Activated CD4-positive, alpha-beta T cell treated with anti-CD3 and anti-CD28 coated beads for 36 hours (primary cell): ENCODE measurements around the gene MRFAP1L1. TPM values are rescaled to one million over a fixed set of nuclear protein-coding genes. Genes with fewer than 3 reads are reported as not detected.

Experiments used
- ATAC-seq: fragments of 200-7000 bp; cut with Tn5 transposase; one replicate; pipeline ENCODE4 v1.10.0; 2021; ENCODE audit warnings: mild to moderate bottlenecking, moderate library complexity
- CTCF ChIA-PET: fragments of 350-600 bp; sonication (Branson Sonifier 250); formaldehyde crosslinking; loops from one replicate; lab custom pipeline; 2021; ENCODE audit warnings: antibody characterized with exemption; lab: Charles Lee
- POLR2A ChIA-PET: fragments of 350-600 bp; sonication (Branson Sonifier 250); formaldehyde crosslinking; loops from one replicate; lab custom pipeline; 2021; ENCODE audit warnings: antibody characterized with exemption, inconsistent platforms; lab: Charles Lee
- DNase-seq: peaks from one replicate; pipeline ENCODE4 v3.0.0-alpha.2; 2020
- H3K27ac Mint-ChIP-seq: one replicate; pipeline ENCODE4 v1.8.0; 2021; ENCODE audit warnings: mixed read lengths
- H3K27me3 Mint-ChIP-seq: one replicate; pipeline ENCODE4 v1.8.0; 2021; ENCODE audit warnings: mixed read lengths
- H3K36me3 Mint-ChIP-seq: one replicate; pipeline ENCODE4 v1.8.0; 2021; ENCODE audit warnings: low read depth, mixed read lengths
- H3K4me1 Mint-ChIP-seq: one replicate; pipeline ENCODE4 v1.8.0; 2021; ENCODE audit warnings: mixed read lengths
- H3K4me3 Mint-ChIP-seq: one replicate; pipeline ENCODE4 v1.8.0; 2021; ENCODE audit warnings: mild to moderate bottlenecking, moderate library complexity, mixed read lengths
- H3K9me3 Mint-ChIP-seq: one replicate; pipeline ENCODE4 v1.8.0; 2021; ENCODE audit warnings: low read depth, mixed read lengths
- intact Hi-C, 2 experiments: fragments of 100-400 bp; cut with DNase I in 1 of 2; cut with micrococcal nuclease in 1 of 2; formaldehyde crosslinking; loops; one replicate each; pipeline versions ENCODE4 v1.14.2 to v1.15.1; 2022 to 2024; cut with DNase I, micrococcal nuclease
- total RNA-seq, 2 experiments: library from RNA; stranded (reverse); gene quantifications; one replicate each; pipeline ENCODE4 v1.2.3, GENCODE V29; 2021

The MRFAP1L1 gene
- total RNA-seq, 2 experiments from 2014 or later = 36.4 to 45.0 TPM

- intact Hi-C loops = loop anchor here in 1 of 2 experiments (2.0 kb wide), 1 partner anchor 17 kb away; no protein-coding TSS in a partner anchor
- no peak for ATAC-seq
- Mint-ChIP-seq H3K4me3 (peak overlapping the region; percentile 39), H3K36me3 (peaks cover 1% of the 10 kb centered on the region), H3K9me3 (no peaks in the 10 kb centered on the region), H3K27ac (no peak overlapping the region), H3K4me1 (peaks cover 49% of the 10 kb centered on the region), H3K27me3 (no peaks in the 10 kb centered on the region)
- DNase-seq = no peak
- ChIA-PET CTCF (interaction anchor here (0.6 to 1.2 kb wide), 4 partner anchors 17 to 128 kb away, joined by 3 read pairs; no protein-coding TSS in a partner anchor), POLR2A (interaction anchor here (4.4 kb wide), 1 partner anchor 14 kb away, joined by 25 read pairs; a partner anchor contains a TSS)
Observed at GRCh38 chr4:6687947-6688878, 21.5 kb downstream of the MRFAP1L1 start.

- CTCF ChIA-PET = interaction anchor here (0.6 to 1.0 kb wide), 2 partner anchors 22 to 41 kb away, joined by 3 read pairs; no protein-coding TSS in a partner anchor
Observed at GRCh38 chr4:6686104-6686787, 23.4 kb downstream of the MRFAP1L1 start.

GRCh38 chr4:6684656-6685055 lies 25.0 kb downstream of the MRFAP1L1 start:
- H3K36me3 Mint-ChIP-seq = peaks cover 11% of the 10 kb centered on the region
- no peak overlapping the region for H3K27ac Mint-ChIP-seq
- DNase-seq (no peak), ATAC-seq (no peak)
- H3K27me3 Mint-ChIP-seq = no peaks in the 10 kb centered on the region
- ChIA-PET CTCF (no interaction called here), POLR2A (interaction anchor here (0.5 kb wide), 1 partner anchor 10 kb away, joined by 3 read pairs; no protein-coding TSS in a partner anchor)
- peaks cover 3% of the 10 kb centered on the region for H3K9me3 Mint-ChIP-seq
- no peak overlapping the region for H3K4me3 Mint-ChIP-seq
- H3K4me1 Mint-ChIP-seq = peaks cover 20% of the 10 kb centered on the region
- intact Hi-C loops = no loop called here

More at GRCh38 chr4:6686104-6686787, 23.4 kb downstream of the MRFAP1L1 start:
- intact Hi-C loops = no loop called here
- Mint-ChIP-seq H3K27ac (no peak overlapping the region), H3K36me3 (peaks cover 1% of the 10 kb centered on the region), H3K4me1 (peaks cover 36% of the 10 kb centered on the region), H3K27me3 (no peaks in the 10 kb centered on the region), H3K4me3 (no peak overlapping the region), H3K9me3 (no peaks in the 10 kb centered on the region)
- POLR2A ChIA-PET = no interaction called here
- no peak for ATAC-seq
- no peak for DNase-seq

GRCh38 chr4:6682862-6683590 lies 26.6 kb downstream of the MRFAP1L1 start:
- POLR2A ChIA-PET = no interaction called here
- DNase-seq = no peak
- Mint-ChIP-seq H3K27me3 (no peaks in the 10 kb centered on the region), H3K4me1 (peaks cover 8% of the 10 kb centered on the region), H3K4me3 (no peak overlapping the region), H3K36me3 (peaks cover 24% of the 10 kb centered on the region), H3K27ac (no peak overlapping the region), H3K9me3 (peaks cover 5% of the 10 kb centered on the region)
- CTCF ChIA-PET = interaction anchor here (1.2 kb wide), 1 partner anchor 191 kb away, joined by 3 read pairs; no protein-coding TSS in a partner anchor
- ATAC-seq = no peak
- intact Hi-C loops = no loop called here

GRCh38 chr4:6681191-6681590 lies 28.5 kb downstream of the MRFAP1L1 start:
- Mint-ChIP-seq H3K36me3 (peaks cover 40% of the 10 kb centered on the region), H3K27ac (no peak overlapping the region), H3K9me3 (peaks cover 5% of the 10 kb centered on the region), H3K4me1 (peaks cover 21% of the 10 kb centered on the region), H3K4me3 (no peak overlapping the region), H3K27me3 (no peaks in the 10 kb centered on the region)
- ChIA-PET POLR2A (no interaction called here), CTCF (interaction anchor here (1.0 to 1.2 kb wide), 2 partner anchors 10 to 104 kb away, joined by 3 read pairs; no protein-coding TSS in a partner anchor)
- ATAC-seq = no peak
- intact Hi-C loops = no loop called here
- DNase-seq = no peak

- H3K27ac Mint-ChIP-seq = no peak overlapping the region
- intact Hi-C loops = no loop called here
- H3K4me1 Mint-ChIP-seq = peaks cover 28% of the 10 kb centered on the region
- DNase-seq (no peak), ATAC-seq (no peak)
- H3K27me3 Mint-ChIP-seq = no peaks in the 10 kb centered on the region
- CTCF ChIA-PET = interaction anchor here (1.0 kb wide), 1 partner anchor 105 kb away, joined by 3 read pairs; no protein-coding TSS in a partner anchor
- H3K4me3 Mint-ChIP-seq = no peak overlapping the region
- H3K9me3 Mint-ChIP-seq = peaks cover 5% of the 10 kb centered on the region
- peaks cover 46% of the 10 kb centered on the region for H3K36me3 Mint-ChIP-seq
- POLR2A ChIA-PET = no interaction called here
Observed at GRCh38 chr4:6680372-6681034, 29.2 kb downstream of the MRFAP1L1 start.

- peaks cover 42% of the 10 kb centered on the region for H3K4me1 Mint-ChIP-seq
- ChIA-PET POLR2A (interaction anchor here (1.2 to 3.9 kb wide), 2 partner anchors 13 to 31 kb away, joined by 4 to 42 read pairs; partner anchors contain the start of gene MRFAP1L1), CTCF (interaction anchor here (2.3 to 3.5 kb wide), 5 partner anchors 13 to 196 kb away, joined by 10 to 44 read pairs (median 17); partner anchors contain the start of gene BLOC1S4)
- intact Hi-C loops = no loop called here
- no peak for DNase-seq
- no peak for ATAC-seq
- peak overlapping the region; percentile 93 for H3K4me3 Mint-ChIP-seq
- peaks cover 55% of the 10 kb centered on the region for H3K36me3 Mint-ChIP-seq
- H3K27ac Mint-ChIP-seq = peak overlapping the region; percentile 90
- H3K9me3 Mint-ChIP-seq = peaks cover 5% of the 10 kb centered on the region
- no peaks in the 10 kb centered on the region for H3K27me3 Mint-ChIP-seq
Observed at GRCh38 chr4:6676722-6677558, 32.7 kb downstream of the MRFAP1L1 start.

- DNase-seq (peak; percentile 80), ATAC-seq (peak; percentile 49)
- peaks cover 45% of the 10 kb centered on the region for H3K36me3 Mint-ChIP-seq
- intact Hi-C loops = loop anchor here (1.0 to 2.0 kb wide), 11 partner anchors 15 to 394 kb away; partner anchors contain the start of genes BLOC1S4 (in 2 of the 2), MRFAP1L1 (in 2 of the 2), GRPEL1 (in 1 of the 2) and KIAA0232 (in 1 of the 2)
- H3K4me1 Mint-ChIP-seq = peaks cover 42% of the 10 kb centered on the region
- H3K4me3 Mint-ChIP-seq = peak overlapping the region; percentile 93
- CTCF ChIA-PET = interaction anchor here (0.6 to 3.6 kb wide), 22 partner anchors 11 to 396 kb away, joined by 3 to 44 read pairs (median 6); partner anchors contain the start of genes BLOC1S4, GRPEL1, MRFAP1 and MRFAP1L1
- H3K27me3 Mint-ChIP-seq = no peaks in the 10 kb centered on the region
- H3K27ac Mint-ChIP-seq = peak overlapping the region; percentile 90
- peaks cover 2% of the 10 kb centered on the region for H3K9me3 Mint-ChIP-seq
- POLR2A ChIA-PET = interaction anchor here (0.5 to 3.9 kb wide), 15 partner anchors 10 to 1281 kb away, joined by 3 to 42 read pairs (median 6); partner anchors contain the start of genes BLOC1S4, MRFAP1, MRFAP1L1 and TBC1D14
Observed at GRCh38 chr4:6674500-6675149, 35.0 kb downstream of the MRFAP1L1 start.
